B cell (primary cell): ENCODE measurements around the gene SNAPC1. TPM values are rescaled to one million over a fixed set of nuclear protein-coding genes. Genes with fewer than 3 reads are reported as not detected.

Experiments
- ATAC-seq: fragments of 200-7000 bp; cut with Tn5 transposase; one replicate; pipeline ENCODE4 v1.10.0; 2021; ENCODE audit warnings: low read depth, mild to moderate bottlenecking, moderate number of reproducible peaks, moderate library complexity
- CTCF ChIA-PET: fragments of 350-600 bp; sonication (Branson Sonifier 250); formaldehyde crosslinking; loops from one replicate; lab custom pipeline; 2021; ENCODE audit warnings: antibody characterized with exemption, inconsistent platforms; lab: Charles Lee
- POLR2A ChIA-PET: fragments of 350-600 bp; sonication (Branson Sonifier 250); formaldehyde crosslinking; loops from one replicate; lab custom pipeline; 2021; ENCODE audit warnings: antibody characterized with exemption; lab: Charles Lee
- DNase-seq: peaks from one replicate; pipeline ENCODE4 v3.0.0; 2013
- H2AFZ ChIP-seq: 2 replicates; pipeline ENCODE4 v1.6.1; 2012; ENCODE audit warnings: mild to moderate bottlenecking, low read depth, low read length; ENCODE audit not compliant: insufficient read depth, poor library complexity, severe bottlenecking
- H3K27ac ChIP-seq, 2 donors: 1 replicate in 1 of 2; 2 replicates in 1 of 2; pipeline ENCODE4 v1.5.1; 2012 to 2013; ENCODE audit warnings: low read length in 2 of 2, mild to moderate bottlenecking in 2 of 2, moderate library complexity in 1 of 2
- H3K27me3 ChIP-seq, 4 experiments: fragments of 200-600 bp in 1 of 4; sonication (generic) in 1 of 4; replicated peaks in 1 of 4; 1 replicate in 2 of 4; 2 replicates in 2 of 4; pipeline versions ENCODE4 v1.6.1 to v1.7.0; 2013 to 2016; ENCODE audit warnings: low read length in 3 of 4, mild to moderate bottlenecking in 2 of 4, mixed read lengths in 1 of 4, moderate library complexity in 1 of 4; ENCODE audit not compliant: insufficient read depth in 4 of 4, control insufficient read depth in 3 of 4; ENCODE audit errors: control extremely low read depth in 1 of 4
- H3K36me3 ChIP-seq, 2 experiments: replicated peaks in 1 of 2; 1 replicate in 1 of 2; 2 replicates in 1 of 2; pipeline versions ENCODE4 v1.6.1 to v1.7.1; 2013; ENCODE audit warnings: low read length in 1 of 2; ENCODE audit not compliant: insufficient read depth in 2 of 2, control insufficient read depth in 1 of 2; ENCODE audit errors: control extremely low read depth in 1 of 2, extremely low read depth in 1 of 2
- H3K4me1 ChIP-seq, 2 donors: fragments of 200-600 bp in 1 of 2; sonication (generic) in 1 of 2; 1 replicate in 1 of 2; 2 replicates in 1 of 2; pipeline versions ENCODE4 v1.5.1 to v1.6.1; 2013 to 2017; ENCODE audit warnings: low read length in 2 of 2; ENCODE audit not compliant: control insufficient read depth in 2 of 2, insufficient read depth in 2 of 2
- H3K4me2 ChIP-seq: replicated peaks from 2 replicates; pipeline ENCODE3; 2012; ENCODE audit warnings: mild to moderate bottlenecking, low read depth, low read length; ENCODE audit not compliant: poor library complexity, severe bottlenecking
- H3K4me3 ChIP-seq, 5 experiments: fragments of 200-600 bp in 1 of 5; sonication (generic) in 1 of 5; 1 replicate in 3 of 5; 2 replicates in 2 of 5; pipeline versions ENCODE4 v1.5.1 to v1.7.0; 2011 to 2016; ENCODE audit warnings: low read length in 4 of 5, mild to moderate bottlenecking in 4 of 5, low read depth in 2 of 5, control low read depth in 1 of 5, moderate library complexity in 1 of 5; ENCODE audit not compliant: insufficient read depth in 1 of 5; ENCODE audit errors: control extremely low read depth in 1 of 5, extremely low read depth in 1 of 5
- H3K79me2 ChIP-seq: fragments of 200-600 bp; sonication (generic); one replicate; pipeline ENCODE4 v1.6.0; 2016; ENCODE audit warnings: low read length; ENCODE audit not compliant: control insufficient read depth, insufficient read depth
- H3K9ac ChIP-seq: fragments of 200-600 bp; sonication (generic); 2 replicates; pipeline ENCODE4 v1.6.1; 2017; ENCODE audit warnings: mild to moderate bottlenecking, low read length, moderate library complexity
- H3K9me3 ChIP-seq, 3 donors: one replicate each; pipeline versions ENCODE4 v1.6.1 to v1.7.1; 2013; ENCODE audit warnings: low read length in 2 of 3; ENCODE audit not compliant: control insufficient read depth in 2 of 3, insufficient read depth in 1 of 3; ENCODE audit errors: control extremely low read depth in 1 of 3
- H4K20me1 ChIP-seq: 2 replicates; pipeline ENCODE4 v1.6.0; 2012; ENCODE audit warnings: mild to moderate bottlenecking, low read length; ENCODE audit not compliant: insufficient read depth, control insufficient read depth, poor library complexity, severe bottlenecking
- H3K27ac Mint-ChIP-seq: one replicate; pipeline ENCODE4 v1.8.0; 2021; ENCODE audit warnings: mixed read lengths
- H3K27me3 Mint-ChIP-seq: one replicate; pipeline ENCODE4 v1.8.0; 2021; ENCODE audit warnings: mixed read lengths
- H3K4me1 Mint-ChIP-seq: one replicate; pipeline ENCODE4 v1.8.0; 2021; ENCODE audit warnings: mixed read lengths
- H3K4me3 Mint-ChIP-seq: one replicate; pipeline ENCODE4 v1.8.0; 2021; ENCODE audit warnings: mixed read lengths
- H3K9me3 Mint-ChIP-seq: one replicate; pipeline ENCODE4 v1.8.0; 2022; ENCODE audit warnings: mixed read lengths; ENCODE audit not compliant: insufficient read depth
- EZH2 ChIP-seq: IDR thresholded peaks from 2 replicates; pipeline ENCODE4 v1.6.1; 2012; ENCODE audit warnings: borderline replicate concordance, low read depth, mild to moderate bottlenecking, moderate library complexity, low read length; ENCODE audit not compliant: insufficient read depth, poor library complexity, severe bottlenecking
- WGBS: methylation state at CpG from one replicate; pipeline ENCODE4 v1.1.5; 2013; ENCODE audit warnings: missing lambda C conversion rate; ENCODE audit not compliant: insufficient coverage; 5-methylcytosine and 5-hydroxymethylcytosine counted together
- intact Hi-C: fragments of 100-400 bp; cut with micrococcal nuclease; formaldehyde crosslinking; loops from one replicate; pipeline ENCODE4 v1.10.0; 2022
- polyA plus RNA-seq: library from polyadenylated mRNA; depleted of rRNA; stranded (reverse); fragments of >200 nt; gene quantifications from 2 replicates; pipeline ENCODE4 v1.2.3, GENCODE V29; 2012
- total RNA-seq, 2 donors: library from RNA; stranded (reverse); fragments of 120-200 nt in 1 of 2; gene quantifications; 1 replicate in 1 of 2; 2 replicates in 1 of 2; pipeline versions ENCODE4 v1.2.3 to v1.2.4, GENCODE V29; 2013 to 2022
- TF ChIP-seq, protein P1 (sequence below): fragments of 200-600 bp; IDR thresholded peaks from one replicate; pipeline ENCODE4 v1.8.0; 2022; ENCODE audit warnings: antibody characterized with exemption, mild to moderate bottlenecking

The SNAPC1 gene
- total and polyA plus RNA-seq, 2 donors (not counting 1 experiment from before 2014, with no cell fraction given), result 2.6 to 7.1 TPM

GRCh38 chr14:61832783-61833182 lies 70.6 kb downstream of the SNAPC1 start:
- no peak overlapping the region for H3K27ac Mint-ChIP-seq
- H3K27me3 Mint-ChIP-seq, result peaks cover 5% of the 10 kb centered on the region

DNA sequence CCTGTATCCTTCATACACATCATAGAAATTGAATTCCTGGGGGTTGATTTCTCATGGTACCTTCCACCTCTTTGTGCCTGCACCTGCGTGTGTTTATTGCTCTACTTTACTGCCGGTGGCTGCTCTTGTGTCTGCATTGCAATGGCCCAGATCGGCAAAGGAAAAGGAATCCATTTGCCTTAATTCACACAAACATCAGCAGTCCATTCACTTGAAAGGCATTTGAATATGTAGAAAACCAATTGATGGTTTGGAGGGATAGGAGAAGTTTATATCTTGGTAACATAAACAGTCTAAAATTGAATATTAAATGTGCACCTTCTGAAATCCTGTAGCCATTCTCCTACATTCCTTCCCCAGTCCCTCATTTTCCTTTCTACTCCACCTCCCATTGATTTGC lies 74.0 kb downstream of the SNAPC1 start:
- intact Hi-C loops, result loop anchor here (2.0 kb wide), 1 partner anchor 105 kb away; no protein-coding TSS in a partner anchor
- no peaks in the 10 kb centered on the region for H3K9me3 ChIP-seq
- H3K36me3 ChIP-seq, result no peaks in the 10 kb centered on the region
- no peaks in the 10 kb centered on the region for H4K20me1 ChIP-seq
- no peak overlapping the region for H3K4me2 ChIP-seq
- Mint-ChIP-seq H3K27me3 (peaks cover 5% of the 10 kb centered on the region), H3K4me1 (no peaks in the 10 kb centered on the region), H3K27ac (no peak overlapping the region), H3K4me3 (no peak overlapping the region), H3K9me3 (no peaks in the 10 kb centered on the region)
- H3K27me3 ChIP-seq, result no peaks in the 10 kb centered on the region
- H3K4me3 ChIP-seq, result no peak overlapping the region
- DNase-seq (no peak), ATAC-seq (no peak)
- ChIA-PET POLR2A (no interaction called here), CTCF (interaction anchor here (0.8 to 6.9 kb wide), 30 partner anchors 10 to 565 kb away, joined by 3 to 287 read pairs (median 8); partner anchors contain the start of genes HIF1A and SNAPC1)
- no peak overlapping the region for H3K27ac ChIP-seq
- no peaks in the 10 kb centered on the region for H3K79me2 ChIP-seq
- WGBS, result 93% methylated on average over 2 of the region's 3 CpGs
- no peak overlapping the region for H2AFZ ChIP-seq
- H3K4me1 ChIP-seq, result peaks cover 0 to 7% of the 10 kb centered on the region in 2 donors
- no peak for TF ChIP-seq EZH2
- TF ChIP-seq, protein P1, sequence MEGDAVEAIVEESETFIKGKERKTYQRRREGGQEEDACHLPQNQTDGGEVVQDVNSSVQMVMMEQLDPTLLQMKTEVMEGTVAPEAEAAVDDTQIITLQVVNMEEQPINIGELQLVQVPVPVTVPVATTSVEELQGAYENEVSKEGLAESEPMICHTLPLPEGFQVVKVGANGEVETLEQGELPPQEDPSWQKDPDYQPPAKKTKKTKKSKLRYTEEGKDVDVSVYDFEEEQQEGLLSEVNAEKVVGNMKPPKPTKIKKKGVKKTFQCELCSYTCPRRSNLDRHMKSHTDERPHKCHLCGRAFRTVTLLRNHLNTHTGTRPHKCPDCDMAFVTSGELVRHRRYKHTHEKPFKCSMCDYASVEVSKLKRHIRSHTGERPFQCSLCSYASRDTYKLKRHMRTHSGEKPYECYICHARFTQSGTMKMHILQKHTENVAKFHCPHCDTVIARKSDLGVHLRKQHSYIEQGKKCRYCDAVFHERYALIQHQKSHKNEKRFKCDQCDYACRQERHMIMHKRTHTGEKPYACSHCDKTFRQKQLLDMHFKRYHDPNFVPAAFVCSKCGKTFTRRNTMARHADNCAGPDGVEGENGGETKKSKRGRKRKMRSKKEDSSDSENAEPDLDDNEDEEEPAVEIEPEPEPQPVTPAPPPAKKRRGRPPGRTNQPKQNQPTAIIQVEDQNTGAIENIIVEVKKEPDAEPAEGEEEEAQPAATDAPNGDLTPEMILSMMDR, result no peak
- H3K9ac ChIP-seq, result no peak overlapping the region

More at GRCh38 chr14:61832783-61833182, 70.6 kb downstream of the SNAPC1 start:
- Histone ChIP-seq H3K4me1 (peaks cover 0 to 7% of the 10 kb centered on the region in 2 donors), H2AFZ (no peak overlapping the region), H3K4me3 (no peak overlapping the region), H3K27ac (no peak overlapping the region), H3K79me2 (no peaks in the 10 kb centered on the region), H3K9ac (no peak overlapping the region), H4K20me1 (no peaks in the 10 kb centered on the region), H3K36me3 (no peaks in the 10 kb centered on the region), H3K9me3 (no peaks in the 10 kb centered on the region), H3K27me3 (no peaks in the 10 kb centered on the region), H3K4me2 (no peak overlapping the region)
- Mint-ChIP-seq H3K4me3 (no peak overlapping the region), H3K4me1 (no peaks in the 10 kb centered on the region), H3K9me3 (no peaks in the 10 kb centered on the region)
- POLR2A ChIA-PET, result no interaction called here
- WGBS, result no CpG with 5 or more reads among the region's 3 CpGs
- TF ChIP-seq EZH2, result no peak
- TF ChIP-seq, protein P1, result no peak
- ATAC-seq, result no peak
- DNase-seq, result no peak
- CTCF ChIA-PET, result no interaction called here
- intact Hi-C loops, result no loop called here
